Mucosa of descending colon (tissue), 3 donors: ENCODE measurements around the gene PARD3B. TPM values are rescaled to one million over a fixed set of nuclear protein-coding genes. Genes with fewer than 3 reads are reported as not detected.

Source experiments
- ATAC-seq: fragments of 200-7000 bp; cut with Tn5 transposase; one replicate; pipeline ENCODE4 v1.9.1; 2020; ENCODE audit warnings: mild to moderate bottlenecking, moderate library complexity
- DNase-seq, 3 donors: peaks; one replicate each; pipeline ENCODE4 v3.0.0-alpha.2; 2020
- H3K36me3 ChIP-seq: fragments of 200-600 bp; one replicate; pipeline ENCODE4 v1.8.0; 2021; ENCODE audit warnings: low read depth, mild to moderate bottlenecking
- H3K4me1 ChIP-seq: fragments of 200-600 bp; one replicate; pipeline ENCODE4 v1.8.0; 2021; ENCODE audit warnings: low read depth, mild to moderate bottlenecking
- H3K4me3 ChIP-seq: fragments of 200-600 bp; one replicate; pipeline ENCODE4 v1.8.0; 2021; ENCODE audit warnings: mild to moderate bottlenecking
- H3K9me3 ChIP-seq: fragments of 200-600 bp; one replicate; pipeline ENCODE4 v1.8.0; 2021; ENCODE audit warnings: mild to moderate bottlenecking
- intact Hi-C, 2 donors: fragments of 100-400 bp; cut with DNase I in 1 of 2; cut with micrococcal nuclease in 1 of 2; formaldehyde crosslinking; loops; one replicate each; pipeline versions ENCODE4 v1.11.0 to v1.11.1; 2022; cut with DNase I, micrococcal nuclease
- total RNA-seq, 3 donors: library from RNA; stranded (reverse); fragmentation: NEBNext Ultra II Directional in 2 of 3; extraction: Animal tissue kit (Norgen Biotek cat#: 25700) in 2 of 3; gene quantifications; one replicate each; pipeline versions ENCODE4 v1.2.1 to v1.2.4, GENCODE V29; 2021 to 2023
- TF ChIP-seq, protein P1 (sequence below): fragments of 200-600 bp; IDR thresholded peaks from one replicate; pipeline ENCODE4 v1.8.0; 2022; ENCODE audit warnings: antibody characterized with exemption, mild to moderate bottlenecking
- donor health status: DM: no; HTN: no; CAD: no; lungs with moderate emphysema.
- donor health status: DM: no; HTN: no; CAD: no.
- donor health status: DM: no; HTN: yes; CAD: no.

The PARD3B gene
- total RNA-seq, 3 donors from 2014 or later = 21.1 to 56.8 (median 44.0) TPM

DNA sequence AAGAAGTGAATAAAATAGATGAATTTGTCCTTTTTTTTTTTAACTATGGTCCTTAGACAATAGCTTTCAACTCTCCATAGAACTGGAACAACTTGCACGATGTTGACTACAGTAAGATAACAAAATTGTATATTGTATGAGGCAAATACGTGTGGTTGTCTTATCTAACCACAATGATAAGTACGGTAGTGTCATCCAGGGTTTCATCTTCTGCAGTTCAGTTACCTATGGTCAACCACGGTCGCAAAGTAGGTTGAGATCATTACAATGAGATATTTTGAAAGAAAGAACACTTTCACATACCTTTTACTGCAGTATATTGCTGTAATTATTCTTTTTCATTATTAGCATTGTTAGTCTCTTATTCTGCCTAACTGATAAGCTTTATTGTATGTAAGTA, 295.2 kb downstream of the PARD3B start:
- intact Hi-C loops = no loop called here
- Histone ChIP-seq H3K4me3 (no peak overlapping the region), H3K36me3 (no peaks in the 10 kb centered on the region), H3K4me1 (no peaks in the 10 kb centered on the region), H3K9me3 (no peaks in the 10 kb centered on the region)
- TF ChIP-seq, protein P1, sequence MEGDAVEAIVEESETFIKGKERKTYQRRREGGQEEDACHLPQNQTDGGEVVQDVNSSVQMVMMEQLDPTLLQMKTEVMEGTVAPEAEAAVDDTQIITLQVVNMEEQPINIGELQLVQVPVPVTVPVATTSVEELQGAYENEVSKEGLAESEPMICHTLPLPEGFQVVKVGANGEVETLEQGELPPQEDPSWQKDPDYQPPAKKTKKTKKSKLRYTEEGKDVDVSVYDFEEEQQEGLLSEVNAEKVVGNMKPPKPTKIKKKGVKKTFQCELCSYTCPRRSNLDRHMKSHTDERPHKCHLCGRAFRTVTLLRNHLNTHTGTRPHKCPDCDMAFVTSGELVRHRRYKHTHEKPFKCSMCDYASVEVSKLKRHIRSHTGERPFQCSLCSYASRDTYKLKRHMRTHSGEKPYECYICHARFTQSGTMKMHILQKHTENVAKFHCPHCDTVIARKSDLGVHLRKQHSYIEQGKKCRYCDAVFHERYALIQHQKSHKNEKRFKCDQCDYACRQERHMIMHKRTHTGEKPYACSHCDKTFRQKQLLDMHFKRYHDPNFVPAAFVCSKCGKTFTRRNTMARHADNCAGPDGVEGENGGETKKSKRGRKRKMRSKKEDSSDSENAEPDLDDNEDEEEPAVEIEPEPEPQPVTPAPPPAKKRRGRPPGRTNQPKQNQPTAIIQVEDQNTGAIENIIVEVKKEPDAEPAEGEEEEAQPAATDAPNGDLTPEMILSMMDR = no peak
- DNase-seq (no peak), ATAC-seq (no peak)

DNA sequence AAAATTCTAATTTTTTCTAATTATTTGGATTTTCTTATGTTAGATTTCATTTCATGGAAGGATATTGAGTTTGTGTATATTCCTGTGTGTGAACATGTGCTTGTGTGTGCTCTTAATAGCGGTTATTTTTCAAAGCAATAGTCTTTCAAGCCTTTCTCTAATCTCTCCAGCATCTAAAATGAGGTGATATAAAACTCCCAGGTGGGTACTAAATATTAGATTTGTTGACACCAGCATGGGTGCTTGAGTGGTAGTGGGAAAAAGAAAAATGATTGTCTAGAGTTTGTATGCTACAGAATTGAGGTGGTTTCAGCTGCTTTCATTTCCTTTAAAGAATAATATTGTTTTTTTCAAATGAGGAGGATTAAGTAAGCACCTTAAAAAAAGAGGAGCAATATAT, 296.8 kb downstream of the PARD3B start:
- ATAC-seq (no peak), DNase-seq (no peak)
- Histone ChIP-seq H3K9me3 (no peaks in the 10 kb centered on the region), H3K4me3 (no peak overlapping the region), H3K4me1 (no peaks in the 10 kb centered on the region), H3K36me3 (no peaks in the 10 kb centered on the region)
- TF ChIP-seq, protein P1 = no peak
- intact Hi-C loops = no loop called here

DNA sequence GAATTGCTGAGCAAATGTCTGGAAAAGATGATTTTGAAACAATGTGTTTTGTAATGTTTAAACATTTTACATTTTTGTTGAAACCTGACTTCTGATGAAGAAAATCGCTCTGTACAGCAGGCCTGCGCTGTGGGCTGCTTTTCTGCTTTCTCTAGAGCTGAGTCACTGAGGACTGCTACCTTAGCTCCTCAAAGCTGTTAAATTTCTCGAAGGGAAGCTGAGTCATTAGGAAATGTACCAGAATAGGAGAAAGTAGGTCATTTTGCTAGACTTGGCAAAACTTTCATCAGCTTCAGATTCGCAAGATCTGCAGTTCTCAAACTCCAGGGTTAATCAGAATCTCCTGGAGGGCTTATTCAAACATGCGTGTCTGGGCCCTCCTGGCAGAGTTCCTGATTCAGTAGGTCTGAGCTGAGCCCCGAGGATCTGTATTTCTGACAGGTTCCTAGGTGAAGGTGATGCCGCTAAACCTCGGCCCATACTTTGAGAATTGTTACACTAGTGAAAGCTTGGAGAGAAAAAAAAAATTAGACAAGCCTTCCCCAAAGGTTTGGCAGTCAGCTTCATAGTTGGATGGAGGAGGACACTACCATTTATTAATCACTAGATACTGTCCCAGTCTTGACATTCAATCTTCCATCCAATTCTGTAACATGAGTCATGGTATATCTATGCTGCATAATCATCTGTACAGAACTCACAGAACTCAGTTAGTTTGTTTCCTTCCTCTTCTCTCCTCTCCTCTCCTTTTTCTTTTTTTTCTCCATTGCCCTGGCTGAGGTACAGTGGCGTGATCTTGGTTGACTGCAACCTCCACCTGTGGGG, 297.6 kb downstream of the PARD3B start:
- TF ChIP-seq, protein P1 = no peak
- H3K9me3 ChIP-seq = no peaks in the 10 kb centered on the region
- no peaks in the 10 kb centered on the region for H3K36me3 ChIP-seq
- H3K4me1 ChIP-seq = no peaks in the 10 kb centered on the region
- intact Hi-C loops = no loop called here
- no peak overlapping the region for H3K4me3 ChIP-seq
- DNase-seq = no peak
- ATAC-seq = peak; percentile 27

DNA sequence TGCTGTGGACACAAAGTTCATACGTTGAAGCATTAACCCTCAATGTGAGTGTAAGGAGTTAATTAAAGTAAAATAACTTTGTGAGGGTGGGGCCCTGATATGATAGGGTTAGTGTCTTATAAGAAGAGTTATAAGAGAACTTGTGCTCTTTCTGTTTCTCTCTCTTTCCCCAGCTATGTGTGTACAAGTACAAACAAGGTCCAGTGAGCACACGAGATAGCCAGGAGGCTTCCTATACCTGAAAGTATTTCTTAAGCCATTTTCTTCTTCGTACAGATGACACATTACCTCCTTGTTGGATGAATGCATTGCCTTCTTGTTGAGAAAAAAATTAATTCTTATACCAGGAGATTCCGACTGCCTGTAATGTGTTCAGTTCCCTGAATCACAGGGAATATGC, 301.2 kb downstream of the PARD3B start:
- Histone ChIP-seq H3K4me1 (no peaks in the 10 kb centered on the region), H3K9me3 (no peaks in the 10 kb centered on the region), H3K36me3 (no peaks in the 10 kb centered on the region), H3K4me3 (no peak overlapping the region)
- intact Hi-C loops = no loop called here
- DNase-seq (no peak), ATAC-seq (no peak)
- TF ChIP-seq, protein P1 = no peak

DNA sequence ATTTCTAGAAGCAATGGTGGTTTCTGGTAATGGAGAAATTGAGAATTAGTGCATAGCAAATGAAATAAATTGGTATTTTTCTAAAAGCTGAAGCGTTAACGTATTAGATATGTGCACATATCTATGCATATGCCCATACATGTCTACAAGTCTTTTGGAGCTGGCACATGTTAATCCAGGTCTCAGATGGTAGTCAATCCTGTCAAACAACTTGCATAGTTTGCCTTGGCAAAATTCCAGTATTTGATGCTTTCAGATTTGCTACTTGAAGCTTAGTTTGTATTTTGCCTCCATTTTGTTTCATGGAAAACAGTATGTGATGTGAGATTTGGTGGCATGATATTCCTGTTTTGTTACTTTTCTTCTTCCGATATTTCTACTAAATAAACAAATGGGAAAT, 304.6 kb downstream of the PARD3B start:
- TF ChIP-seq, protein P1 = no peak
- no peak for ATAC-seq
- intact Hi-C loops = no loop called here
- peak in 1 of 3 donors; percentile 8 for DNase-seq
- Histone ChIP-seq H3K9me3 (no peaks in the 10 kb centered on the region), H3K4me1 (no peaks in the 10 kb centered on the region), H3K4me3 (no peak overlapping the region), H3K36me3 (no peaks in the 10 kb centered on the region)
